Cardiac fibroblast (primary cell): Measurements from ENCODE around the gene FAM89A.
"Not testable (repeated sequence)": the region's sequence is repeated elsewhere in the genome, so short reads cannot be mapped to it uniquely, and the experiment has no call there.

ENCODE experiments used
- DNase-seq, 2 donors: peaks; one replicate each; pipeline versions ENCODE4 v3.0.0 to v3.0.0-alpha.2; 2010; ENCODE audit warnings: low read depth in 2 of 2
- H3K4me3 ChIP-seq, 2 donors: replicated peaks in 1 of 2; 1 replicate in 1 of 2; 2 replicates in 1 of 2; pipeline ENCODE4 v1.5.1; 2011; ENCODE audit warnings: low read depth in 2 of 2, low read length in 2 of 2, mild to moderate bottlenecking in 2 of 2, moderate library complexity in 1 of 2
- TF ChIP-seq, protein P1 (sequence below): IDR thresholded peaks from one replicate; pipeline ENCODE4 v1.5.1; 2011; ENCODE audit warnings: low read depth, mild to moderate bottlenecking, low read length, inconsistent platforms

FAM89A gene

DNA sequence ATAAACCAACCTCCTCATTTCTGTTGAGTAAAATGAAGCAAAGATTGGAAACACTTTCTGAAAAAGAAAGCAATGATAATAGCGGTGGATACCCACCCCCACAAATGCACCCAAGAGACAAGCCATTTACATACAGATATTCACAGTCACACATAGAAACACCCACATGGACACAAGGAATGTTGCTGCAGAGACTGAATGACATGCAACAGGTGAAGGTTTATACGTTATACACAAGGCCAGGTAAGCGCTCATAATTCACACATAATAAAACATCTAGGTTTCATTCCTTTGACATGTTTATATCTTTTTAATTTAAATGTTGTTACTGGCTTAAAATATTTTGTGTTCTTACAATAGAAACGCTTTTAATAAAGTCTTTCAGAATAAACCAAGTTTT is 39.9 kb downstream of the FAM89A start:
- TF ChIP-seq, protein P1, sequence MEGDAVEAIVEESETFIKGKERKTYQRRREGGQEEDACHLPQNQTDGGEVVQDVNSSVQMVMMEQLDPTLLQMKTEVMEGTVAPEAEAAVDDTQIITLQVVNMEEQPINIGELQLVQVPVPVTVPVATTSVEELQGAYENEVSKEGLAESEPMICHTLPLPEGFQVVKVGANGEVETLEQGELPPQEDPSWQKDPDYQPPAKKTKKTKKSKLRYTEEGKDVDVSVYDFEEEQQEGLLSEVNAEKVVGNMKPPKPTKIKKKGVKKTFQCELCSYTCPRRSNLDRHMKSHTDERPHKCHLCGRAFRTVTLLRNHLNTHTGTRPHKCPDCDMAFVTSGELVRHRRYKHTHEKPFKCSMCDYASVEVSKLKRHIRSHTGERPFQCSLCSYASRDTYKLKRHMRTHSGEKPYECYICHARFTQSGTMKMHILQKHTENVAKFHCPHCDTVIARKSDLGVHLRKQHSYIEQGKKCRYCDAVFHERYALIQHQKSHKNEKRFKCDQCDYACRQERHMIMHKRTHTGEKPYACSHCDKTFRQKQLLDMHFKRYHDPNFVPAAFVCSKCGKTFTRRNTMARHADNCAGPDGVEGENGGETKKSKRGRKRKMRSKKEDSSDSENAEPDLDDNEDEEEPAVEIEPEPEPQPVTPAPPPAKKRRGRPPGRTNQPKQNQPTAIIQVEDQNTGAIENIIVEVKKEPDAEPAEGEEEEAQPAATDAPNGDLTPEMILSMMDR = no peak
- H3K4me3 ChIP-seq = no peak overlapping the region
- no peak for DNase-seq

DNA sequence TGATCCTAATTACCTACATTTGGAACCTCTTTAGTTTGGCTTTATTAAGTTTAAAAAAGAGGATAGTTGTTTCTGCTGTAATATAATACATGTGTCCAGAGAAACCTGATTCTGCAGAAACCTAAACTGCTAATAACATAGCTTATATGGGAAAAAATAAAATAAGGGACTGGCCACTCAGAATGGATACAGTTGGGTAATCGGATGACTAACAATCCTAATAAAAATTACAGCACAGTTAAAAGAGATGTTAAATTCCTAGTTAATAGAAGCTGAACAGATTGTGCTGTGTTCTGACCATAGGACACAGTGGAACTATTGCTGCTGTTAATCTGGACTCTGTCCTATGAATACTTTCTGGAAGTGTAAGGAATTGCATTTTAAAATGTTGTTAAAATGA is 45.2 kb downstream of the FAM89A start:
- no peak overlapping the region for H3K4me3 ChIP-seq
- DNase-seq = no peak
- TF ChIP-seq, protein P1 = no peak

DNA sequence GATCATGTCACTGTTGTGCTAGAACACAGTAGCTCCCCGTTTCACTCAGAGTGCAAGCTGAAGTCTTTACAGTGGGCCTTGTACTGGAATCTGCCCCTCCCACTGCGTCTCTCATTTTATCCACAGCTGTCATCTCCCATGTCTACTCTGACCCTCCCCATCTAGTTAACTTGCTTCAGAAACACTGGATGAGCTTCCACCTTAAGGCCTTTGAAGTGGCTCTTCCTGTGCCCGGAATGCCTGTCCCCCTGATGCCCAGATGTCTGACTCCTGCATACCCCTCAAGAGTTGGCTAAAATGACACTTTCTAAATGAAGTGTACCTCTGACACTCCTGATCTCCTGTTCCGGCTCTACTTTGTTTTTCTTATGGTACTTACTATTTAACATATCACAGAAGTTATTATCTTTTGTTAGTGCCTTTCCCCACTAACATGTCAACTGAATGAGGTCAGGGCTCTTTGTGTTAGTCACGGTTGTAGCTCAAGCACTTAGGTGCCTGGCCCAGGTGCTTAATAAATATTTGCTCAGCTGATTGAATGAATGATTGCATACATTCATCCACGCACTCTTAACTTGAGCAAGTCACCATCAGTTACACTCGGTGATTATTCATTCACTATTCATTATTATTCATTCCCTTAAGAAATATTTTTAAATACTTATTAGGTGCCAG is 47.8 kb downstream of the FAM89A start:
- TF ChIP-seq, protein P1 = no peak
- DNase-seq = no peak
- H3K4me3 ChIP-seq = no peak overlapping the region

DNA sequence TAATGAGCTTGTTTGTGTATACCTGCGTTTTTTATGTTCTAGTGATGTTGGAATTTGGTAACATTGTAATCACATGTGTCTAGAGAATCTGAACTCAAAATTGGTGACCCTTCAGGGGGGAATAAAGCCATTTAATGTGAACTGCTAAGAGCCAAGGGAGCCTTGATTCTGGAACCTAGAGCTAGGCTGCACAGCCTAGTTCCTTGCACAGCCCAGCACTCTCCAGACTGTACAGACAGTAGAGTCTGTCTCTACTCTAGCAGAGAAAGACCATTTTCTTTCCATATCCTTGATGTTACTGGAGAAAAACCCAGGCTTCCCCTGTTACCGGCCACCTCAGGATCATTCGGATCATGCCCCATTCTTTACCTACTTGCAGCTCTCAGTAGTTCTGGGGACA is 52.6 kb downstream of the FAM89A start:
- TF ChIP-seq, protein P1 = no peak
- no peak for DNase-seq
- H3K4me3 ChIP-seq = no peak overlapping the region

DNA sequence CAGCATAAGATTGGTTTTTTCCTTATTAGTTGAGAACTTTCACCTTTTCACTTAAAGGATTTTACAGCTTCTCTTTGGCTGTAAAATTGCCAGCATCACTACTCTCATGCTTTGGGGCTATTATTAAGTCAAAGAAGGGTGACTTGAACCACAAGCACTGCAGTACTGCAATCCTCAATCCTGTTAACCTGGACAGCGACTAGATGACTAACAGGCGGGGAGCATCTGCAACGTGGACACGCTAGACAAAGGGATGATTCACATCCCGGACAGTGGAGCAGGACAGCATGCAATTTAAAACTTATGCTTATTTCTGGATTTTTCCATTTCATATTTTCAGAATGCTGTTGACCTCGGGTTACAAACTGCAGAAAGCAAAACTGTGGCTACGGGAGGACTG is 53.1 kb downstream of the FAM89A start:
- peak; percentile 11 to 83 for DNase-seq
- H3K4me3 ChIP-seq = no peak overlapping the region
- TF ChIP-seq, protein P1 = no peak

DNA sequence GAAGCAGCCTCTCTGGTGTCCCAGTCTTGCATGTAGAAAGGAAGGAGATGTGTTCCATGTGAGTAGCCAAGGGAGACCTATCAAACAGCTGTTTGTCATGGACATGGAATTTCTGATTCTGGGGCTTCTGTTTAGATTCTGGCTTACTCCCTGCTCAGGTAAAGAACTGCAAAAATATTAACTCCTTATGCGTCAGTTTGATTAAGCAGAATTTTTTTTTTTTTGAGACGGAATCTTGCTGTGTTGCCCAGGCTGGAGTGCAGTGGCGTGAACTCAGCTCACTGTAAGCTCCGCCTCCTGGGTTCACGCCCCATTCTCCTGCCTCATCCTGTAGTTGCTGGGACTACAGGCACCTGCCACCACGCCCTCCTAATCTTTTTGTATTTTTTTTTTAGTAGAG is 54.3 kb downstream of the FAM89A start:
- TF ChIP-seq, protein P1 = no peak
- DNase-seq = no peak
- no peak overlapping the region for H3K4me3 ChIP-seq

DNA sequence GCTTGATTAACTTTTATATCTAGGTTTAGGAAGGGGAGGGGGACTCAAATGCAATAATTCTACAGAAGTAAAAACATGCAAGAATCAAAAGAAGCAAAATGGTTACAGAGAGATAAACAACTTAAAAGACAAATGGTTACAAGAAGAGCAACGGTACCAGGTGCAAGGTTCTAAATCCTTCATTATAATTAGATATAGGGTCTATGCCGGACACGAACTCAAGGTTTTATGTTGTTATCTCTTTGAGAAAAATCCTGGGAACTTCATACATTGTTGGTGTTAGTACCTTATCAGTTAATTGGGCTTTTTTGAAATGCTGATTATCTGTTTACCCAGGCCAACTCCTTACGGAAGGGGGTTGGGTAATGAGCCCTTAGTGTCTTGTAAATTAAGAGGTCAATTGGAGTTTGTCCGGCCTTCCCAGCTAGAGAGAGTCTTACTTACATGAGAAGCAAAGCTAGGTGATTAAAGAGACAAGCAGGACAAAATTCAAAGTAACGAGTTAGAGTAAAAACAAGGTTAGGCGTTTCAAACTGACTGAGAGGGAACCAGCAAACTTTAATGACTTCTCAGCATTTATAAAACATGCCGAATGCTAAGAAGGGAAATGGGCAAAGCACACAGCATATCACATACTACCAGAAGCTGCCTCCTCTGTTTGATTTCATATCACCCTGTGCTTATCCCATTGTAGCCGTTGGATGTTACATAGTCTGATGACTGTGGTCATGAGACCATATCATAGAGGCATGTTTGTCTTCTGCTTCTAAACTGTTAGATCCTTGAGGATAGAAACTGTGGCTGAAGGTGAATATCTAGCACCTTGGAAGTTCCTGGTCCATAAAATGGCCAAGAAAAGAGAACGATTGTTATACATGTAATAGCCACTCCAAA is 55.2 kb downstream of the FAM89A start:
- DNase-seq, H3K4me3 ChIP-seq: not testable (repeated sequence)
